A549 (cell line): ENCODE measurements around the gene MEAK7.

Source experiments
- EP300 ChIP-seq, 2 experiments: fragments of >200 bp; sonication (Bioruptor Twin); formaldehyde crosslinking; IDR thresholded peaks; 2 replicates in 1 of 2; 3 replicates in 1 of 2; pipeline ENCODE4 v1.6.1; 2016 to 2017
- RCOR1 ChIP-seq: fragments of 150-350 bp; IDR thresholded peaks from 2 replicates; pipeline ENCODE4 v1.6.1; 2014; ENCODE audit warnings: antibody characterized with exemption, low read length, low read depth
- SMC3 ChIP-seq: fragments of >200 bp; sonication (Bioruptor Twin); formaldehyde crosslinking; IDR thresholded peaks from 3 replicates; pipeline ENCODE4 v1.6.1; 2018; ENCODE audit warnings: inconsistent platforms

DNA sequence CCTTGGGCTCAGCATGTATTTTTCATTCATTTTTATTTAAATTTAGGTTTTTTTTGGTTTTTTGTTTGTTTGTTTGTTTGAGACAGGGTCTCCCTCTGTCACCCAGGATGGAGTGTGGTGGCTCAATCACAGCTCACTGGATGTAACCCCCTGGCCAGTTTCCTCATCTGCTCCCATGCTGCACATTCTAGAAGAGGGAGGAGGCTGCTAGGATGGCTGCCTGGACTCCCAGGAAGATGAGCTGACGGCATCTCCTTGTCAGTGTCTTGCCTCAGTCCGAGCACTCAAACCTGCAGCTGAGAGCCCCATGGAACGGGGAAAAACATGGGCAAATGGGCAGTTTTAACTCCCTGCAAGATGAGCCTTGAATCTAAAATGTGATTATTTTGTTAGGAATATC lies 7.5 kb downstream of the MEAK7 start:
- TF ChIP-seq SMC3: no peak
- TF ChIP-seq RCOR1: no peak
- TF ChIP-seq EP300 (IDR thresholded peaks at IDR 0.05): no peak
